ENCODE data around the gene CACNA2D2.

The CACNA2D2 gene

GRCh38 chr3:50396502-50396901, 106.9 kb downstream of the CACNA2D2 start:
- H2AFZ ChIP-seq (ENCODE audit: low read depth, low read length, severe bottlenecking): no peak overlapping the region
- no peaks in the 10 kb centered on the region for H4K20me1 ChIP-seq (ENCODE audit: low read depth, low read length)
- H3F3A ChIP-seq (ENCODE audit: insufficient read depth): no peaks in the 10 kb centered on the region
- TF ChIP-seq, protein P1, sequence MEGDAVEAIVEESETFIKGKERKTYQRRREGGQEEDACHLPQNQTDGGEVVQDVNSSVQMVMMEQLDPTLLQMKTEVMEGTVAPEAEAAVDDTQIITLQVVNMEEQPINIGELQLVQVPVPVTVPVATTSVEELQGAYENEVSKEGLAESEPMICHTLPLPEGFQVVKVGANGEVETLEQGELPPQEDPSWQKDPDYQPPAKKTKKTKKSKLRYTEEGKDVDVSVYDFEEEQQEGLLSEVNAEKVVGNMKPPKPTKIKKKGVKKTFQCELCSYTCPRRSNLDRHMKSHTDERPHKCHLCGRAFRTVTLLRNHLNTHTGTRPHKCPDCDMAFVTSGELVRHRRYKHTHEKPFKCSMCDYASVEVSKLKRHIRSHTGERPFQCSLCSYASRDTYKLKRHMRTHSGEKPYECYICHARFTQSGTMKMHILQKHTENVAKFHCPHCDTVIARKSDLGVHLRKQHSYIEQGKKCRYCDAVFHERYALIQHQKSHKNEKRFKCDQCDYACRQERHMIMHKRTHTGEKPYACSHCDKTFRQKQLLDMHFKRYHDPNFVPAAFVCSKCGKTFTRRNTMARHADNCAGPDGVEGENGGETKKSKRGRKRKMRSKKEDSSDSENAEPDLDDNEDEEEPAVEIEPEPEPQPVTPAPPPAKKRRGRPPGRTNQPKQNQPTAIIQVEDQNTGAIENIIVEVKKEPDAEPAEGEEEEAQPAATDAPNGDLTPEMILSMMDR (IDR thresholded peaks at IDR 0.05; ENCODE audit: insufficient read depth, low read length, poor library complexity, severe bottlenecking): no peak
- no peak for TF ChIP-seq EZH2phosphoT487 (conservative IDR thresholded peaks at IDR 0.05; ENCODE audit: low read length)
- no peak overlapping the region for H3K4me3 ChIP-seq (ENCODE audit: insufficient read depth, low read length, poor library complexity, severe bottlenecking)
- H3K9ac ChIP-seq (ENCODE audit: low read length): no peak overlapping the region
- no peaks in the 10 kb centered on the region for H3K27me3 ChIP-seq (ENCODE audit: low read length)
- no peaks in the 10 kb centered on the region for H3K9me2 ChIP-seq (replicated peaks; ENCODE audit: insufficient read depth, low read length)
- no peaks in the 10 kb centered on the region for H3K79me2 ChIP-seq (ENCODE audit: insufficient read depth, low read length)
- no peaks in the 10 kb centered on the region for H3K9me3 ChIP-seq (ENCODE audit: insufficient read depth, low read length)
- H3K27ac ChIP-seq (ENCODE audit: low read depth, low read length): no peak overlapping the region
- no peak overlapping the region for H3K4me2 ChIP-seq (ENCODE audit: low read depth, low read length, poor library complexity, severe bottlenecking)
- H3K36me3 ChIP-seq (ENCODE audit: low read length): no peaks in the 10 kb centered on the region

GRCh38 chr3:50395070-50395860, 108.2 kb downstream of the CACNA2D2 start:
- Histone ChIP-seq H3K27ac (ENCODE audit: low read depth, low read length) (no peak overlapping the region), H3K79me2 (ENCODE audit: insufficient read depth, low read length) (no peaks in the 10 kb centered on the region), H3K27me3 (ENCODE audit: low read length) (no peaks in the 10 kb centered on the region)

GRCh38 chr3:50393061-50393460, 110.4 kb downstream of the CACNA2D2 start:
- TF ChIP-seq, protein P1 (IDR thresholded peaks at IDR 0.05; ENCODE audit: insufficient read depth, low read length, poor library complexity, severe bottlenecking): no peak
- no peak for TF ChIP-seq EZH2phosphoT487 (conservative IDR thresholded peaks at IDR 0.05; ENCODE audit: low read length)
- Histone ChIP-seq H3F3A (ENCODE audit: insufficient read depth) (no peaks in the 10 kb centered on the region), H4K20me1 (ENCODE audit: low read depth, low read length) (no peaks in the 10 kb centered on the region), H3K79me2 (ENCODE audit: insufficient read depth, low read length) (no peaks in the 10 kb centered on the region), H3K36me3 (ENCODE audit: low read length) (no peaks in the 10 kb centered on the region), H2AFZ (ENCODE audit: low read depth, low read length, severe bottlenecking) (no peak overlapping the region), H3K4me2 (ENCODE audit: low read depth, low read length, poor library complexity, severe bottlenecking) (no peak overlapping the region), H3K27me3 (ENCODE audit: low read length) (no peaks in the 10 kb centered on the region), H3K27ac (ENCODE audit: low read depth, low read length) (no peak overlapping the region), H3K9ac (ENCODE audit: low read length) (no peak overlapping the region), H3K9me3 (ENCODE audit: insufficient read depth, low read length) (no peaks in the 10 kb centered on the region), H3K4me3 (ENCODE audit: insufficient read depth, low read length, poor library complexity, severe bottlenecking) (no peak overlapping the region), H3K9me2 (replicated peaks; ENCODE audit: insufficient read depth, low read length) (no peaks in the 10 kb centered on the region)

More at GRCh38 chr3:50395070-50395860, 108.2 kb downstream of the CACNA2D2 start:
- H2AFZ ChIP-seq (ENCODE audit: low read depth, low read length, severe bottlenecking): no peak overlapping the region
- no peaks in the 10 kb centered on the region for H3K36me3 ChIP-seq (ENCODE audit: low read length)
- no peak overlapping the region for H3K9ac ChIP-seq (ENCODE audit: low read length)
- no peaks in the 10 kb centered on the region for H3K9me2 ChIP-seq (replicated peaks; ENCODE audit: insufficient read depth, low read length)
- TF ChIP-seq, protein P1 (IDR thresholded peaks at IDR 0.05; ENCODE audit: insufficient read depth, low read length, poor library complexity, severe bottlenecking): no peak
- TF ChIP-seq EZH2phosphoT487 (conservative IDR thresholded peaks at IDR 0.05; ENCODE audit: low read length): no peak
- H3F3A ChIP-seq (ENCODE audit: insufficient read depth): no peaks in the 10 kb centered on the region
- H3K4me2 ChIP-seq (ENCODE audit: low read depth, low read length, poor library complexity, severe bottlenecking): no peak overlapping the region
- no peak overlapping the region for H3K4me3 ChIP-seq (ENCODE audit: insufficient read depth, low read length, poor library complexity, severe bottlenecking)
- no peaks in the 10 kb centered on the region for H4K20me1 ChIP-seq (ENCODE audit: low read depth, low read length)
- no peaks in the 10 kb centered on the region for H3K9me3 ChIP-seq (ENCODE audit: insufficient read depth, low read length)

Data from SU-DHL-6 (cell line).